BE2C (cell line): ENCODE measurements around the gene BAZ2B.
"Not testable (repeated sequence)": the region's sequence is repeated elsewhere in the genome, so short reads cannot be mapped to it uniquely, and the experiment has no call there.

ENCODE experiments used
- DNase-seq: peaks from one replicate; pipeline ENCODE4 v3.0.0-alpha.2; 2020
- H3K27me3 ChIP-seq: fragments of 250-450 bp; sonication (Bioruptor Pico); 2 replicates; pipeline ENCODE4 v1.5.1; 2020; ENCODE audit warnings: mild to moderate bottlenecking
- H3K36me3 ChIP-seq: fragments of 250-450 bp; sonication (Bioruptor Pico); 2 replicates; pipeline ENCODE4 v1.5.1; 2020; ENCODE audit warnings: mild to moderate bottlenecking
- H3K4me1 ChIP-seq: fragments of 250-450 bp; sonication (Bioruptor Pico); 2 replicates; pipeline ENCODE4 v1.5.1; 2020
- H3K4me3 ChIP-seq: 2 replicates; pipeline ENCODE4 v1.5.1; 2011; ENCODE audit warnings: low read depth, low read length
- H3K9me3 ChIP-seq: fragments of 250-450 bp; sonication (Bioruptor Pico); 2 replicates; pipeline ENCODE4 v1.5.1; 2020
- TF ChIP-seq, protein P1 (sequence below): IDR thresholded peaks from 2 replicates; pipeline ENCODE4 v1.5.1; 2012; ENCODE audit warnings: mild to moderate bottlenecking, low read depth, low read length

BAZ2B gene

DNA sequence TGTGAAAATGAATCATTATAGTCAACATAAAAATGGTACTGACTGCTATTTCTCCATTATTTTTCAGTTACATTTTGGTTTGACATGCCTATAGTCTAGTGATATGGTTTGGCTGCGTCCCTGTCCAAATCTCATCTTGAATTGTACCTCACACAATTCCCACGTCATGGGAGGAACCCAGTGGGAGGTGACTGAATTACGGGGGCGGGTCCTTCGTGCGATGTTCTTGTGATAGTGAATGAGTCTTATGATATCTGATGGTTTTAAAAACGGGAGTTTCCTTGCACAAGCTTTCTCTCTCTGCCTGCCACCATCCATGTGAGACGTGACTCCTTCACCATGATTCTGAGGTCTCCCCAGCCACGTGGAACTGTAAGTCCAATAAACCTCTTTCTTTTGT is 70.3 kb downstream of the BAZ2B start:
- TF ChIP-seq, protein P1, sequence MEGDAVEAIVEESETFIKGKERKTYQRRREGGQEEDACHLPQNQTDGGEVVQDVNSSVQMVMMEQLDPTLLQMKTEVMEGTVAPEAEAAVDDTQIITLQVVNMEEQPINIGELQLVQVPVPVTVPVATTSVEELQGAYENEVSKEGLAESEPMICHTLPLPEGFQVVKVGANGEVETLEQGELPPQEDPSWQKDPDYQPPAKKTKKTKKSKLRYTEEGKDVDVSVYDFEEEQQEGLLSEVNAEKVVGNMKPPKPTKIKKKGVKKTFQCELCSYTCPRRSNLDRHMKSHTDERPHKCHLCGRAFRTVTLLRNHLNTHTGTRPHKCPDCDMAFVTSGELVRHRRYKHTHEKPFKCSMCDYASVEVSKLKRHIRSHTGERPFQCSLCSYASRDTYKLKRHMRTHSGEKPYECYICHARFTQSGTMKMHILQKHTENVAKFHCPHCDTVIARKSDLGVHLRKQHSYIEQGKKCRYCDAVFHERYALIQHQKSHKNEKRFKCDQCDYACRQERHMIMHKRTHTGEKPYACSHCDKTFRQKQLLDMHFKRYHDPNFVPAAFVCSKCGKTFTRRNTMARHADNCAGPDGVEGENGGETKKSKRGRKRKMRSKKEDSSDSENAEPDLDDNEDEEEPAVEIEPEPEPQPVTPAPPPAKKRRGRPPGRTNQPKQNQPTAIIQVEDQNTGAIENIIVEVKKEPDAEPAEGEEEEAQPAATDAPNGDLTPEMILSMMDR: no peak
- H3K4me1 ChIP-seq: no peaks in the 10 kb centered on the region
- H3K9me3 ChIP-seq: no peaks in the 10 kb centered on the region
- H3K4me3 ChIP-seq: no peak overlapping the region
- no peaks in the 10 kb centered on the region for H3K36me3 ChIP-seq
- no peaks in the 10 kb centered on the region for H3K27me3 ChIP-seq
- DNase-seq: no peak

DNA sequence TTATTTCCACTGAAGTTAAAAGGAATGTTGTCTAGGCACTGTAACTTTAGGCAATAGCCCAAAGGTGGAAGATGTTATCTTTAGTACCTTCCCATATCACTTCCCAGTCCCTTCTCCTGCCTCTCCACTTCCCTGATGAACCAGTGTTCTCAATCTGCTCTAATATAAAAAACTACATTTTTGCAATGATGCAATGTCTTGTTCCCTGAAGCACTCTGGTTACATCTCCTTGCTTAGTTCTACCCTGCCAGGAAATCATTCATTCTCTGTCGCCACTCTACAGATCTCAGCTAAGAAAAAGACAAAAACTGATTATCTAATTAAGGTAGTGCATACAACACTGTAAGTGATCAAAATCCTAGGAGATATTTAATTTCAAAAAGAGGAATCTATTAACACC is 71.3 kb downstream of the BAZ2B start:
- Histone ChIP-seq H3K4me1 (no peaks in the 10 kb centered on the region), H3K27me3 (no peaks in the 10 kb centered on the region), H3K36me3 (no peaks in the 10 kb centered on the region), H3K9me3 (no peaks in the 10 kb centered on the region), H3K4me3 (no peak overlapping the region)
- TF ChIP-seq, protein P1: no peak
- no peak for DNase-seq

DNA sequence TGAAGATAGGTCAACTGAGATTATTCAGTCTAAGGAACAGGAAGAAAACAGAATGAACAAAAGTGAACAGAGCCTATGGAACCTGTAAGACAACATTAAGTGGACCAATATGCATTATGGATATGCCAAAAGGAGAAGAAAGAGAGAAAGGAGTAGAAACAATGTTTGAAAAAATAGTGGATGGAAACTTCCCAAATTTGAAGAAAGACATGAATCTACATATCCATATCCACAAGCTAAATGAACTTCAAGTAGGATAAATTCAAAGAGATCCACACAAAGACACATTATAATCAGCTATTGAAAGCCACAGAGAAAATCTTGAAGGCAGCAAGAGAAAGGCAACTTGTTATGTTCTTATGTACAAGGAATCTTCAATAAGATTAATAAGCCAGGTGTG is 74.2 kb downstream of the BAZ2B start:
- H3K9me3 ChIP-seq: no peaks in the 10 kb centered on the region
- no peaks in the 10 kb centered on the region for H3K36me3 ChIP-seq
- no peaks in the 10 kb centered on the region for H3K27me3 ChIP-seq
- TF ChIP-seq, protein P1: no peak
- DNase-seq: no peak
- H3K4me1 ChIP-seq: no peaks in the 10 kb centered on the region
- no peak overlapping the region for H3K4me3 ChIP-seq

DNA sequence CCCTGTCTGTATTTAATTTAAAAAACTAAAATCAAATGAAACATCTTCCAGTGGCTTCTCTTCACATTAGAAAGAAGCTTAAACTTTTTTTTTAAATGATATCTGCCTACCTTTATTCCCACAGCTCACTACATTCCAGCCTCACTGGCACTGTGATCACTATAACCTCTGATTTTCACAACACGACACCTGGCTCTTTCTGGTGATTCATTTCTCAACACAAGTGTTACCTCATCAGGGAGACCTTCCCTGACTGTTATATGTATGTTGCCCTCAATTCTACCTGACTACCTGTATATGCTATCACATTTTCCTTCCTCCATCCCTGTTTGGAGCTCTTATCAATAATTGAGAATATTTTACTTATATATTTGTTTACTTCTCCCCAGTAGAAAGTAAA is 76.6 kb downstream of the BAZ2B start:
- Histone ChIP-seq H3K36me3 (no peaks in the 10 kb centered on the region), H3K4me1 (no peaks in the 10 kb centered on the region), H3K4me3 (no peak overlapping the region), H3K27me3 (no peaks in the 10 kb centered on the region), H3K9me3 (no peaks in the 10 kb centered on the region)
- DNase-seq: no peak
- TF ChIP-seq, protein P1: no peak

DNA sequence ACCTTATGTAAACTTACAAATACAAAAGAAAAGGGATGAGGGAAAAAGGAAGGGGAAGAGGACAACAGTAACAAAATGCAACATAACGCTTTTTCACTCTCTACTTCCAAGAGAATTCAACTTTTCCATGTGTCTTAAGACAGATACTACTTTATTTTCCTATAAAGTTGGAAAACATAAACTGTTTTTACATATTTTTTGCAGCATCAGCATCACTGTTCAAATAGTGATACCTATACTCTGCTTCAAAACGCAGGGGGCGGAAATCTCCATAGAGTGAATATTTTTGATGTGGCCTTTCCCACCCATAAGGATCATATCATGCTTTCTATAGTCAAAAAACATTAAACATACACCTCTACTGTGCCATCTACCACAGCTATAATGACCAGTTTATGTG is 77.5 kb downstream of the BAZ2B start:
- DNase-seq: no peak
- H3K27me3 ChIP-seq: no peaks in the 10 kb centered on the region
- H3K4me1 ChIP-seq: no peaks in the 10 kb centered on the region
- TF ChIP-seq, protein P1: no peak
- H3K9me3 ChIP-seq: no peaks in the 10 kb centered on the region
- no peaks in the 10 kb centered on the region for H3K36me3 ChIP-seq
- no peak overlapping the region for H3K4me3 ChIP-seq

DNA sequence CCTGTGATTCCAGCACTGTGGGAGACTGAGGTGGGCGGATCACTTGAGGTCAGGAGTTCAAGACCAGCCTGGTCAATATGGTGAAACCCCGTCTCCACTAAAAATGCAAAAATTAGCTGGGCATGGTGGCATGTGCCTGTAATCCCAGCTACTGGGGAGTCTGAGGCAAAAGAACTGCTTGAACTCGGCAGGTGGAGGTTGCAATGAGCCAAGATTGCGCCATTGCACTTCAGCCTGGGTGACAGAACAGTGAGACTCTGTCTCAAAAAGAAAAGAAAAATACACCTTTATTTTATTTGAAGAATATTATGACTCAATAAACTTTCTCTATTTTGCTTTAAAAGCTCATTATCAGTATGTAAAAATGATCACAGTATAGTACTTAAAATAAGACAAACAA is 81.1 kb downstream of the BAZ2B start:
- not testable (repeated sequence) for H3K36me3 ChIP-seq, H3K9me3 ChIP-seq, H3K4me1 ChIP-seq, H3K4me3 ChIP-seq, DNase-seq, H3K27me3 ChIP-seq

DNA sequence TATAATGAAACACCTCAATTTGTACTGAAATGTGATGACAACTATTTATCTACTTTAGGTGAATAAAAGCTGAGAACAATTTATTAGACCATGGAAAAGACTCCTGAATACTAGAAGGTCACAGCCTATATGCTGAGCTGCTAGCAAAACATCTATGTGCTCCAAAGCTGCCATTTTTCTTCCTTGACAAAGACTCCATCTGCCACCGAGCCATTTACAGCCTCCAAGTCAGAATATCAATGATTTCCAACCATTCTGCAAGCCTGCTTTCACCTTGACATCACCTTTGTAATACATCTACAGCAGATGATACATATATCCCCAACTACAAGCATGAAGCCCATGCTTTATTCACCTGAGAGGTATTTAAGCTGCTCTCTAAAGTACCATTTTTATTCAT is 84.9 kb downstream of the BAZ2B start:
- Histone ChIP-seq H3K4me3 (no peak overlapping the region), H3K4me1 (no peaks in the 10 kb centered on the region), H3K27me3 (no peaks in the 10 kb centered on the region), H3K9me3 (no peaks in the 10 kb centered on the region), H3K36me3 (no peaks in the 10 kb centered on the region)
- TF ChIP-seq, protein P1: no peak
- no peak for DNase-seq
